HepG2 (cell line): ENCODE data around the gene FXR2. TPM values are rescaled to one million over a fixed set of nuclear protein-coding genes. Genes with fewer than 3 reads are reported as not detected.

Experiments
- ATAC-seq: fragments of 200-7000 bp; cut with Tn5 transposase; 3 replicates; pipeline ENCODE4 v1.9.1; 2020; ENCODE audit warnings: mild to moderate bottlenecking, moderate library complexity
- BruUV-seq: library from RNA; stranded (reverse); fragments of 400-500 nt; replicated peaks from 2 replicates; lab custom pipeline; 2021; lab: Mats Ljungman, UMichigan
- CTCF ChIA-PET: fragments of 300-600 bp; formaldehyde crosslinking; extraction: SDS; loops from one replicate; lab custom pipeline; 2021; ENCODE audit warnings: low total read pairs, inconsistent platforms, low intra/inter-chr PET ratio; lab: Yijun Ruan, JAX
- POLR2A ChIA-PET: fragments of 350-600 bp; sonication (Branson Sonifier 250); formaldehyde crosslinking; loops from one replicate; lab custom pipeline; 2020; ENCODE audit warnings: antibody characterized with exemption, inconsistent platforms; lab: Yijun Ruan, JAX
- DNase-seq: peaks from one replicate; pipeline ENCODE4 v3.0.0-alpha.2; 2015; ENCODE audit warnings: low spot score
- FAIRE-seq: peaks from 3 replicates; lab custom pipeline; 2011; peaks lifted over from hg19 to GRCh38; lab: Jason Lieb, UNC
- H2AFZ ChIP-seq: one replicate; pipeline ENCODE4 v1.6.1; 2011; ENCODE audit warnings: low read length, inconsistent platforms
- H3K27ac ChIP-seq: fragments of 300-600 bp; 3 replicates; pipeline ENCODE4 v1.8.0; 2011; ENCODE audit warnings: mixed run types, mild to moderate bottlenecking, mixed read lengths, low read length, inconsistent platforms; ENCODE audit not compliant: insufficient read depth; ENCODE audit errors: extremely low read length
- H3K27me3 ChIP-seq, 2 experiments: fragments of 200-600 bp in 1 of 2; 2 replicates in 1 of 2; 3 replicates in 1 of 2; pipeline versions ENCODE4 v1.6.0 to v1.8.0; 2011; ENCODE audit warnings: low read length in 2 of 2, mild to moderate bottlenecking in 2 of 2, moderate library complexity in 2 of 2, inconsistent platforms in 1 of 2; ENCODE audit not compliant: insufficient read depth in 2 of 2, control insufficient read depth in 1 of 2
- H3K36me3 ChIP-seq, 2 experiments: fragments of 200-600 bp in 1 of 2; replicated peaks in 1 of 2; 2 replicates in 1 of 2; 3 replicates in 1 of 2; pipeline versions ENCODE4 v1.5.1 to v1.8.0; 2011; ENCODE audit warnings: low read length in 2 of 2, inconsistent platforms in 1 of 2; ENCODE audit not compliant: insufficient read depth in 2 of 2, control insufficient read depth in 1 of 2
- H3K4me1 ChIP-seq: 2 replicates; pipeline ENCODE4 v1.5.1; 2012; ENCODE audit warnings: low read length, inconsistent platforms; ENCODE audit not compliant: insufficient read depth
- H3K4me2 ChIP-seq: 2 replicates; pipeline ENCODE4 v1.6.0; 2011; ENCODE audit warnings: low read depth, low read length, inconsistent platforms
- H3K4me3 ChIP-seq, 3 experiments: fragments of 200-600 bp in 1 of 3; sonication (generic), shearing (Covaris generic) in 1 of 3; replicated peaks in 1 of 3; 2 replicates each; pipeline ENCODE4 v1.5.1; 2011 to 2016; ENCODE audit warnings: low read length in 3 of 3, inconsistent platforms in 2 of 3, low read depth in 2 of 3, mild to moderate bottlenecking in 2 of 3, control low read depth in 1 of 3, mixed read lengths in 1 of 3; ENCODE audit not compliant: insufficient read depth in 1 of 3
- H3K79me2 ChIP-seq: one replicate; pipeline ENCODE4 v1.6.1; 2011; ENCODE audit warnings: low read length, inconsistent platforms; ENCODE audit not compliant: insufficient read depth
- H3K9ac ChIP-seq: 2 replicates; pipeline ENCODE4 v1.6.0; 2011; ENCODE audit warnings: mild to moderate bottlenecking, low read depth, low read length, inconsistent platforms; ENCODE audit not compliant: insufficient read depth
- H3K9me3 ChIP-seq: 2 replicates; pipeline ENCODE4 v1.5.1; 2012; ENCODE audit warnings: mild to moderate bottlenecking, low read length
- H4K20me1 ChIP-seq: 2 replicates; pipeline ENCODE4 v1.6.0; 2011; ENCODE audit warnings: inconsistent platforms, mild to moderate bottlenecking, low read length, moderate library complexity; ENCODE audit not compliant: insufficient read depth
- ELF3 ChIP-seq: IDR thresholded peaks from 2 replicates; pipeline ENCODE4 v1.6.1; 2016; ENCODE audit warnings: missing genetic modification reagents, missing compliant biosample characterization
- HDAC1 ChIP-seq: sonication (generic); formaldehyde crosslinking; IDR thresholded peaks from 2 replicates; pipeline ENCODE4 v1.5.1; 2020; ENCODE audit warnings: mild to moderate bottlenecking, missing genetic modification reagents
- HMG20A ChIP-seq: IDR thresholded peaks from 2 replicates; pipeline ENCODE4 v1.6.1; 2016; ENCODE audit warnings: borderline replicate concordance
- MED13 ChIP-seq: sonication (generic); formaldehyde crosslinking; IDR thresholded peaks from 2 replicates; pipeline ENCODE4 v1.5.0; 2020; ENCODE audit warnings: missing genetic modification reagents
- MTA1 ChIP-seq: sonication (generic); formaldehyde crosslinking; IDR thresholded peaks from 2 replicates; pipeline ENCODE4 v1.4.0; 2020; ENCODE audit warnings: missing genetic modification reagents, mild to moderate bottlenecking, borderline replicate concordance
- PHF21A ChIP-seq: sonication (generic); formaldehyde crosslinking; IDR thresholded peaks from 2 replicates; pipeline ENCODE4 v1.5.0; 2020; ENCODE audit warnings: mild to moderate bottlenecking, missing genetic modification reagents
- SALL2 ChIP-seq: sonication (generic); formaldehyde crosslinking; IDR thresholded peaks from 2 replicates; pipeline ENCODE4 v1.8.1; 2023; ENCODE audit warnings: mild to moderate bottlenecking, missing genetic modification reagents, inconsistent platforms
- TAF1 ChIP-seq: sonication (generic); formaldehyde crosslinking; IDR thresholded peaks from 2 replicates; pipeline ENCODE4 v1.4.0; 2020; ENCODE audit warnings: missing genetic modification reagents
- ZFX ChIP-seq: sonication (generic); formaldehyde crosslinking; IDR thresholded peaks from 2 replicates; pipeline ENCODE4 v1.4.0; 2020; ENCODE audit warnings: mild to moderate bottlenecking, low read depth, missing genetic modification reagents, moderate library complexity
- ZFY ChIP-seq: sonication (generic); formaldehyde crosslinking; IDR thresholded peaks from 2 replicates; pipeline ENCODE4 v1.4.0; 2020; ENCODE audit warnings: missing genetic modification reagents
- WGBS: methylation state at CpG from one replicate; pipeline ENCODE4 v1.1.6; 2017; ENCODE audit warnings: low lambda C conversion rate; 5-methylcytosine and 5-hydroxymethylcytosine counted together
- in situ Hi-C: cut with HindIII; loops from 2 replicates; pipeline ENCODE4 v1.10.0; 2017; ENCODE audit warnings: low pct_unique_long_range_greater_than_20kb; ENCODE audit not compliant: extremely low pct_ligation_motif_present
- intact Hi-C: fragments of 100-400 bp; cut with micrococcal nuclease; formaldehyde crosslinking; loops from one replicate; pipeline ENCODE4 v1.10.0; 2022; ENCODE audit not compliant: unreplicated experiment
- polyA plus RNA-seq, 8 experiments: library from polyadenylated mRNA; depleted of rRNA in 3 of 8; stranded (reverse) in 7 of 8; unstranded in 1 of 8; fragments of >200 nt; fragmentation: Illumina TruSeq in 4 of 8; extraction: Trizol in 4 of 8; gene quantifications; 2 replicates each; pipeline versions ENCODE4 v1.2.1 to v1.2.3, GENCODE V29; 2011 to 2016; ENCODE audit warnings: low read depth in 4 of 8, missing spikeins in 1 of 8, mixed read lengths in 1 of 8; ENCODE audit not compliant: insufficient read depth in 1 of 8
- total RNA-seq, 5 experiments: library from RNA; depleted of rRNA; stranded (reverse); fragments of >200 nt; fragmentation: Illumina TruSeq; extraction: Trizol; gene quantifications; 2 replicates each; pipeline ENCODE4 v1.2.3, GENCODE V29; 2016; ENCODE audit warnings: low read depth in 1 of 5
- TF ChIP-seq, protein P1 (sequence below): sonication (generic); formaldehyde crosslinking; IDR thresholded peaks from 2 replicates; pipeline ENCODE4 v1.5.0; 2020; ENCODE audit warnings: mild to moderate bottlenecking, missing genetic modification reagents
- TF ChIP-seq, protein P2 (sequence below): sonication (generic); formaldehyde crosslinking; IDR thresholded peaks from 2 replicates; pipeline ENCODE4 v1.4.0; 2020; ENCODE audit warnings: missing genetic modification reagents
- TF ChIP-seq, protein P3 (sequence below): IDR thresholded peaks from 2 replicates; pipeline ENCODE4 v1.6.1; 2016; ENCODE audit warnings: mild to moderate bottlenecking

Gene FXR2
- total and polyA plus RNA-seq, 2 of the 13 experiments (the other 11 are each of a cell fraction or from before 2014, with no cell fraction given), result 20.9 to 24.4 TPM

DNA sequence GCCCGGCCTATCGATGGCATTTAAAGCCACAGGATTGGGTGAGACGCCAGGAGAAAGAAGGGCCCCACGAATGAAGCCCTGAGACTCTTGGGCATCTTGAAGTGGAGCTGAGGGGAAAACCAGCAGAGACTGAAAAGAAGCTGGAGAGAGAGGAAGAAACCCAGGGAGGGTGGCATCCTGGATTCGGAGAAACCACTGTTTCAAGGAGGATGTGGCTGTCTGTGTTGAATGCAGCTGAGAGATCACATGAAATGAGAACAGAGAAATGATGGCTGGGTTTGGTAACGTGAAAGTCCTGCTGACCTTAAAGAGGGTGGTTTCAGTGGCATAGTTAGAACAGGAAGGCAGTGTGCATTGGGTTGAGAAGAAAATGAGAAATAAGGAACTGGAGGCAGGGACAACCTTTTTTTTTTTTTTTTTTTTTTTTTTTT lies 62.1 kb downstream of the FXR2 start (continued):
- TF ChIP-seq, protein P1, sequence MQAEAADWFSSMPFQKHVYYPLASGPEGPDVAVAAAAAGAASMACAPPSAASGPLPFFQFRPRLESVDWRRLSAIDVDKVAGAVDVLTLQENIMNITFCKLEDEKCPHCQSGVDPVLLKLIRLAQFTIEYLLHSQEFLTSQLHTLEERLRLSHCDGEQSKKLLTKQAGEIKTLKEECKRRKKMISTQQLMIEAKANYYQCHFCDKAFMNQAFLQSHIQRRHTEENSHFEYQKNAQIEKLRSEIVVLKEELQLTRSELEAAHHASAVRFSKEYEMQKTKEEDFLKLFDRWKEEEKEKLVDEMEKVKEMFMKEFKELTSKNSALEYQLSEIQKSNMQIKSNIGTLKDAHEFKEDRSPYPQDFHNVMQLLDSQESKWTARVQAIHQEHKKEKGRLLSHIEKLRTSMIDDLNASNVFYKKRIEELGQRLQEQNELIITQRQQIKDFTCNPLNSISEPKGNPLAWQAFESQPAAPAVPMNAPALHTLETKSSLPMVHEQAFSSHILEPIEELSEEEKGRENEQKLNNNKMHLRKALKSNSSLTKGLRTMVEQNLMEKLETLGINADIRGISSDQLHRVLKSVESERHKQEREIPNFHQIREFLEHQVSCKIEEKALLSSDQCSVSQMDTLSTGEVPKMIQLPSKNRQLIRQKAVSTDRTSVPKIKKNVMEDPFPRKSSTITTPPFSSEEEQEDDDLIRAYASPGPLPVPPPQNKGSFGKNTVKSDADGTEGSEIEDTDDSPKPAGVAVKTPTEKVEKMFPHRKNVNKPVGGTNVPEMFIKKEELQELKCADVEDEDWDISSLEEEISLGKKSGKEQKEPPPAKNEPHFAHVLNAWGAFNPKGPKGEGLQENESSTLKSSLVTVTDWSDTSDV (CRISPR knock-in tag), result no peak

DNA sequence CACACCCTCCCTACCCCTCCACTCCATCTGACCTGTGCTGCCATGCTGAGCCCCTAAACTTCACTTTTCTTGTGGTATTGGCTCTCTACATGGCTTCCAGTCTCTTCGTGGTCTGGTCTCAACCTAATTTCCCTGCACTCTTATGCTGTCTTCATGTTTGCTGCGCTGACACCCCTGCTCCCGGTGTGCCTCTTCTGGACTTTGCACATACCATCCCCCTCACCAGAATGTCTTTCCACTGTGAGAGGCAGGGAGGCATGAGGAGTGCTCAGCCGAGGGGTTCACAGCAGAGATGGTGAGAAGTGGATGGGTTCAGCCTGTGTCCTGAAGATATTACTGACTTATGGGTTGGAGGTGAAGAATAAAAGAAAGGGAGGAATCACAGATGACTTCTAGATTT lies 63.3 kb downstream of the FXR2 start:
- peak; percentile 93 for FAIRE-seq
- Histone ChIP-seq H3K4me3 (peak overlapping the region in 2 of 3 experiments; percentile 13 to 39; a peak in 2 of 6 replicates), H2AFZ (no peak overlapping the region), H3K27me3 (no peaks in the 10 kb centered on the region), H3K79me2 (no peaks in the 10 kb centered on the region), H3K36me3 (no peaks in the 10 kb centered on the region), H3K27ac (peak overlapping the region; percentile 30), H4K20me1 (no peaks in the 10 kb centered on the region), H3K9ac (0 out of 2 replicates have a peak overlapping the region, but pooled peaks have one; percentile 8), H3K4me1 (peaks cover 53% of the 10 kb centered on the region), H3K4me2 (peak overlapping the region; percentile 65), H3K9me3 (no peaks in the 10 kb centered on the region)
- in situ Hi-C loops (no loop called here), intact Hi-C loops (no loop called here)
- POLR2A ChIA-PET, result interaction anchor here (1.1 kb wide), 1 partner anchor 9 kb away, joined by 10 read pairs; no protein-coding TSS in a partner anchor
- no TSS peak for BruUV-seq
- CTCF ChIA-PET, result no interaction called here
- DNase-seq, result peak; percentile 70
- WGBS, result 0% methylated on average over 4 of the region's 4 CpGs
- ATAC-seq, result peak; percentile 58
- no peak for TF ChIP-seq ZFY (CRISPR knock-in tag)
- TF ChIP-seq, protein P2, sequence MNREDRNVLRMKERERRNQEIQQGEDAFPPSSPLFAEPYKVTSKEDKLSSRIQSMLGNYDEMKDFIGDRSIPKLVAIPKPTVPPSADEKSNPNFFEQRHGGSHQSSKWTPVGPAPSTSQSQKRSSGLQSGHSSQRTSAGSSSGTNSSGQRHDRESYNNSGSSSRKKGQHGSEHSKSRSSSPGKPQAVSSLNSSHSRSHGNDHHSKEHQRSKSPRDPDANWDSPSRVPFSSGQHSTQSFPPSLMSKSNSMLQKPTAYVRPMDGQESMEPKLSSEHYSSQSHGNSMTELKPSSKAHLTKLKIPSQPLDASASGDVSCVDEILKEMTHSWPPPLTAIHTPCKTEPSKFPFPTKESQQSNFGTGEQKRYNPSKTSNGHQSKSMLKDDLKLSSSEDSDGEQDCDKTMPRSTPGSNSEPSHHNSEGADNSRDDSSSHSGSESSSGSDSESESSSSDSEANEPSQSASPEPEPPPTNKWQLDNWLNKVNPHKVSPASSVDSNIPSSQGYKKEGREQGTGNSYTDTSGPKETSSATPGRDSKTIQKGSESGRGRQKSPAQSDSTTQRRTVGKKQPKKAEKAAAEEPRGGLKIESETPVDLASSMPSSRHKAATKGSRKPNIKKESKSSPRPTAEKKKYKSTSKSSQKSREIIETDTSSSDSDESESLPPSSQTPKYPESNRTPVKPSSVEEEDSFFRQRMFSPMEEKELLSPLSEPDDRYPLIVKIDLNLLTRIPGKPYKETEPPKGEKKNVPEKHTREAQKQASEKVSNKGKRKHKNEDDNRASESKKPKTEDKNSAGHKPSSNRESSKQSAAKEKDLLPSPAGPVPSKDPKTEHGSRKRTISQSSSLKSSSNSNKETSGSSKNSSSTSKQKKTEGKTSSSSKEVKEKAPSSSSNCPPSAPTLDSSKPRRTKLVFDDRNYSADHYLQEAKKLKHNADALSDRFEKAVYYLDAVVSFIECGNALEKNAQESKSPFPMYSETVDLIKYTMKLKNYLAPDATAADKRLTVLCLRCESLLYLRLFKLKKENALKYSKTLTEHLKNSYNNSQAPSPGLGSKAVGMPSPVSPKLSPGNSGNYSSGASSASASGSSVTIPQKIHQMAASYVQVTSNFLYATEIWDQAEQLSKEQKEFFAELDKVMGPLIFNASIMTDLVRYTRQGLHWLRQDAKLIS (CRISPR knock-in tag), result no peak
- TF ChIP-seq ZFX (CRISPR knock-in tag), result peak; percentile 48; the same call in 1 of the 2 replicates
- TF ChIP-seq TAF1, result peak; percentile 29; the same call in 1 of the 2 replicates
- TF ChIP-seq HDAC1, result 0 out of 2 replicates have a peak, but pooled peaks have one; percentile 25
- peak; percentile 17; the same call in 1 of the 2 replicates for TF ChIP-seq HMG20A
- TF ChIP-seq, protein P3, sequence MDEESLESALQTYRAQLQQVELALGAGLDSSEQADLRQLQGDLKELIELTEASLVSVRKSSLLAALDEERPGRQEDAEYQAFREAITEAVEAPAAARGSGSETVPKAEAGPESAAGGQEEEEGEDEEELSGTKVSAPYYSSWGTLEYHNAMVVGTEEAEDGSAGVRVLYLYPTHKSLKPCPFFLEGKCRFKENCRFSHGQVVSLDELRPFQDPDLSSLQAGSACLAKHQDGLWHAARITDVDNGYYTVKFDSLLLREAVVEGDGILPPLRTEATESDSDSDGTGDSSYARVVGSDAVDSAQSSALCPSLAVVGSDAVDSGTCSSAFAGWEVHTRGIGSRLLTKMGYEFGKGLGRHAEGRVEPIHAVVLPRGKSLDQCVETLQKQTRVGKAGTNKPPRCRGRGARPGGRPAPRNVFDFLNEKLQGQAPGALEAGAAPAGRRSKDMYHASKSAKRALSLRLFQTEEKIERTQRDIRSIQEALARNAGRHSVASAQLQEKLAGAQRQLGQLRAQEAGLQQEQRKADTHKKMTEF, result 0 out of 2 replicates have a peak, but pooled peaks have one; percentile 29
- peak; percentile 25; the same call in 1 of the 2 replicates for TF ChIP-seq ELF3 (CRISPR knock-in tag)
- peak; percentile 45; the same call in 1 of the 2 replicates for TF ChIP-seq PHF21A
- TF ChIP-seq MTA1 (CRISPR knock-in tag), result peak; percentile 48; the same call in 1 of the 2 replicates
- no peak for TF ChIP-seq SALL2 (CRISPR knock-in tag)
- no peak for TF ChIP-seq MED13 (CRISPR knock-in tag)
